ENCODE data around the gene KRT6A. TPM values are rescaled to one million over a fixed set of nuclear protein-coding genes. Genes with fewer than 3 reads are reported as not detected.

KRT6A gene
- total RNA-seq, 4 donors from 2014 or later, result 1,263 to 22,053 (median 17,717) TPM

GRCh38 chr12:52473768-52474167 is 19.3 kb downstream of the KRT6A start, which contains the start of gene KRT6C:
TSS of gene KRT6C (minus strand) at chr12:52473805. CDS start at chr12:52473737, 68 bp downstream.
- Histone ChIP-seq H3K4me1 (peaks cover 0 to 7% (median 0%) of the 10 kb centered on the region in 3 donors), H3K27me3 (no peaks in the 10 kb centered on the region), H3K36me3 (no peaks in the 10 kb centered on the region), H3K4me3 (no peak within 1 kb of the TSS), H3K9me3 (no peaks in the 10 kb centered on the region), H3K27ac (peak within 1 kb of the TSS in 2 of 4 donors; percentile 56 to 58)
- no peak for DNase-seq
- WGBS, 2 donors, result 47 to 60% methylated on average over 3 to 4 of the region's 4 CpGs
- TF ChIP-seq POLR2A (IDR thresholded peaks at IDR 0.05), result no peak
- TF ChIP-seq CTCF (IDR thresholded peaks at IDR 0.05), result no peak
- intact Hi-C loops (cut with DNase I), result no loop called here

- Histone ChIP-seq H3K4me1 (peaks cover 0 to 7% (median 0%) of the 10 kb centered on the region in 3 donors), H3K36me3 (no peaks in the 10 kb centered on the region), H3K9me3 (no peaks in the 10 kb centered on the region), H3K27me3 (no peaks in the 10 kb centered on the region), H3K4me3 (no peak overlapping the region), H3K27ac (no peak overlapping the region)
- intact Hi-C loops (cut with DNase I), result no loop called here
- 87 to 100% methylated on average over 2 to 3 of the region's 4 CpGs for WGBS, 2 donors
- DNase-seq, result no peak
- TF ChIP-seq POLR2A (IDR thresholded peaks at IDR 0.05) (no peak), CTCF (IDR thresholded peaks at IDR 0.05) (no peak)
Observed at GRCh38 chr12:52469853-52470252, 23.2 kb downstream of the KRT6A start.

- 43 to 61% methylated on average over 2 of the region's 2 CpGs for WGBS, 2 donors
- no peak for TF ChIP-seq CTCF (IDR thresholded peaks at IDR 0.05)
- no peak for TF ChIP-seq POLR2A (IDR thresholded peaks at IDR 0.05)
- no peaks in the 10 kb centered on the region for H3K27me3 ChIP-seq
- H3K4me3 ChIP-seq, result no peak overlapping the region
- no peak for DNase-seq
- intact Hi-C loops (cut with DNase I), result no loop called here
- no peaks in the 10 kb centered on the region for H3K9me3 ChIP-seq
- no peaks in the 10 kb centered on the region for H3K36me3 ChIP-seq
- H3K27ac ChIP-seq, result no peak overlapping the region
- no peaks in the 10 kb centered on the region for H3K4me1 ChIP-seq
Observed at GRCh38 chr12:52464897-52465296, 28.2 kb downstream of the KRT6A start.

GRCh38 chr12:52461693-52462092 is 31.4 kb downstream of the KRT6A start:
- no peak overlapping the region for H3K27ac ChIP-seq
- H3K4me3 ChIP-seq, result no peak overlapping the region
- intact Hi-C loops (cut with DNase I), result no loop called here
- TF ChIP-seq POLR2A (IDR thresholded peaks at IDR 0.05), result no peak
- TF ChIP-seq CTCF (IDR thresholded peaks at IDR 0.05), result no peak
- no peaks in the 10 kb centered on the region for H3K4me1 ChIP-seq
- no peaks in the 10 kb centered on the region for H3K9me3 ChIP-seq
- DNase-seq, result no peak
- 60 to 70% methylated on average over 3 to 5 of the region's 5 CpGs for WGBS, 2 donors
- H3K36me3 ChIP-seq, result no peaks in the 10 kb centered on the region
- H3K27me3 ChIP-seq, result no peaks in the 10 kb centered on the region

- Histone ChIP-seq H3K9me3 (no peaks in the 10 kb centered on the region), H3K27me3 (no peaks in the 10 kb centered on the region), H3K36me3 (no peaks in the 10 kb centered on the region), H3K4me3 (no peak overlapping the region), H3K27ac (no peak overlapping the region), H3K4me1 (peaks cover 0 to 4% (median 0%) of the 10 kb centered on the region in 3 donors)
- intact Hi-C loops (cut with DNase I), result no loop called here
- TF ChIP-seq POLR2A (IDR thresholded peaks at IDR 0.05), result no peak
- TF ChIP-seq CTCF (IDR thresholded peaks at IDR 0.05), result no peak
- 81 to 90% methylated on average over 5 of the region's 5 CpGs for WGBS, 2 donors
- no peak for DNase-seq
Observed at GRCh38 chr12:52458861-52459260, 34.2 kb downstream of the KRT6A start.

All from esophagus squamous epithelium (tissue), 5 donors.